H9 (cell line): ENCODE data around the gene SORCS2. TPM values are rescaled to one million over a fixed set of nuclear protein-coding genes. Genes with fewer than 3 reads are reported as not detected.

Experiments used
- DNase-seq: peaks from one replicate; pipeline ENCODE4 v3.0.0-alpha.2; 2017
- H2AFZ ChIP-seq: one replicate; pipeline ENCODE4 v1.6.1; 2013; ENCODE audit warnings: mild to moderate bottlenecking, low read length, control low read depth, moderate library complexity
- H2AK5ac ChIP-seq: 2 replicates; pipeline ENCODE4 v1.6.1; 2013; ENCODE audit warnings: low read length, control low read depth, mixed read lengths; ENCODE audit not compliant: insufficient read length
- H2BK120ac ChIP-seq: one replicate; pipeline ENCODE4 v1.6.1; 2013; ENCODE audit warnings: low read depth, mild to moderate bottlenecking, low read length, control low read depth, inconsistent platforms; ENCODE audit not compliant: poor library complexity, severe bottlenecking
- H2BK12ac ChIP-seq: 2 replicates; pipeline ENCODE4 v1.6.1; 2013; ENCODE audit warnings: low read length, control low read depth, mixed read lengths, low read depth; ENCODE audit not compliant: insufficient read length
- H2BK15ac ChIP-seq: 2 replicates; pipeline ENCODE4 v1.6.1; 2013; ENCODE audit warnings: low read depth, low read length, control low read depth
- H2BK20ac ChIP-seq: one replicate; pipeline ENCODE4 v1.6.1; 2013; ENCODE audit warnings: low read depth, mild to moderate bottlenecking, low read length, control low read depth, inconsistent platforms; ENCODE audit not compliant: poor library complexity, severe bottlenecking
- H2BK5ac ChIP-seq: 2 replicates; pipeline ENCODE4 v1.6.1; 2013; ENCODE audit warnings: low read length, control low read depth, mixed read lengths; ENCODE audit not compliant: insufficient read length
- H3K14ac ChIP-seq: 2 replicates; pipeline ENCODE4 v1.6.1; 2013; ENCODE audit warnings: low read length, control low read depth; ENCODE audit not compliant: insufficient read depth
- H3K18ac ChIP-seq: 2 replicates; pipeline ENCODE4 v1.6.1; 2013; ENCODE audit warnings: low read depth, mild to moderate bottlenecking, mixed read lengths, low read length, control low read depth; ENCODE audit not compliant: insufficient read length
- H3K23ac ChIP-seq: 2 replicates; pipeline ENCODE4 v1.6.1; 2013; ENCODE audit warnings: low read length, control low read depth, mixed read lengths, low read depth; ENCODE audit not compliant: insufficient read length
- H3K23me2 ChIP-seq: 2 replicates; pipeline ENCODE4 v1.6.1; 2013; ENCODE audit warnings: low read depth, mild to moderate bottlenecking, mixed read lengths, low read length, control low read depth; ENCODE audit not compliant: insufficient read length, poor library complexity, severe bottlenecking
- H3K27ac ChIP-seq: 2 replicates; pipeline ENCODE4 v1.5.1; 2013; ENCODE audit warnings: low read length, control low read depth, mixed read lengths, low read depth; ENCODE audit not compliant: insufficient read length
- H3K27me3 ChIP-seq: 2 replicates; pipeline ENCODE4 v1.6.1; 2013; ENCODE audit warnings: low read length, control low read depth, inconsistent platforms; ENCODE audit not compliant: insufficient read depth
- H3K4ac ChIP-seq: 2 replicates; pipeline ENCODE4 v1.6.1; 2013; ENCODE audit warnings: low read depth, mild to moderate bottlenecking, control low read depth, inconsistent platforms, low read length, moderate library complexity
- H3K4me1 ChIP-seq: 2 replicates; pipeline ENCODE4 v1.6.1; 2013; ENCODE audit warnings: low read length, control low read depth, inconsistent platforms; ENCODE audit not compliant: insufficient read depth
- H3K4me2 ChIP-seq: 2 replicates; pipeline ENCODE4 v1.6.1; 2013; ENCODE audit warnings: low read length, control low read depth, mixed read lengths; ENCODE audit not compliant: insufficient read length, insufficient read depth
- H3K56ac ChIP-seq: 2 replicates; pipeline ENCODE4 v1.6.1; 2013; ENCODE audit warnings: low read depth, mild to moderate bottlenecking, mixed read lengths, low read length, control low read depth; ENCODE audit not compliant: insufficient read length
- H3K79me1 ChIP-seq: 2 replicates; pipeline ENCODE4 v1.6.1; 2013; ENCODE audit warnings: low read depth, mild to moderate bottlenecking, moderate library complexity, low read length, control low read depth, inconsistent platforms; ENCODE audit not compliant: insufficient read depth, poor library complexity, severe bottlenecking
- H3K79me2 ChIP-seq: 2 replicates; pipeline ENCODE4 v1.6.1; 2013; ENCODE audit warnings: low read length, control low read depth, inconsistent platforms; ENCODE audit not compliant: insufficient read depth
- H3K9ac ChIP-seq: 2 replicates; pipeline ENCODE4 v1.6.1; 2013; ENCODE audit warnings: low read length, control low read depth, mixed read lengths; ENCODE audit not compliant: insufficient read length; ENCODE audit errors: extremely low read depth
- H3K9me3 ChIP-seq: one replicate; pipeline ENCODE4 v1.6.1; 2013; ENCODE audit warnings: low read depth, low read length, inconsistent platforms; ENCODE audit not compliant: control insufficient read depth
- H3T11ph ChIP-seq: one replicate; pipeline ENCODE4 v1.6.1; 2013; ENCODE audit warnings: mild to moderate bottlenecking, low read length, control low read depth, inconsistent platforms
- H4K20me1 ChIP-seq: one replicate; pipeline ENCODE4 v1.6.1; 2013; ENCODE audit not compliant: control insufficient read depth, insufficient read length, insufficient read depth
- H4K5ac ChIP-seq: 2 replicates; pipeline ENCODE4 v1.6.1; 2013; ENCODE audit warnings: low read depth, mild to moderate bottlenecking, mixed read lengths, low read length, control low read depth; ENCODE audit not compliant: insufficient read length
- H4K8ac ChIP-seq: replicated peaks from 2 replicates; pipeline ENCODE4 v1.6.1; 2013; ENCODE audit warnings: low read length, control low read depth, mixed read lengths, low read depth; ENCODE audit not compliant: insufficient read length
- H4K91ac ChIP-seq: 2 replicates; pipeline ENCODE4 v1.6.1; 2013; ENCODE audit warnings: low read depth, mild to moderate bottlenecking, moderate library complexity, mixed read lengths, low read length, control low read depth; ENCODE audit not compliant: insufficient read length
- H3K27ac Mint-ChIP-seq, 3 experiments: 2 replicates in 2 of 3; 3 replicates in 1 of 3; pipeline ENCODE4 v1.8.0; 2020 to 2021; ENCODE audit warnings: mixed read lengths in 3 of 3, mild to moderate bottlenecking in 1 of 3, moderate library complexity in 1 of 3
- H3K27me3 Mint-ChIP-seq: 2 replicates; pipeline ENCODE4 v1.8.0; 2021; ENCODE audit warnings: low read depth, mild to moderate bottlenecking, moderate library complexity, mixed read lengths
- H3K36me3 Mint-ChIP-seq, 3 experiments: 2 replicates in 2 of 3; 3 replicates in 1 of 3; pipeline ENCODE4 v1.8.0; 2020 to 2021; ENCODE audit warnings: low read depth in 3 of 3, mixed read lengths in 3 of 3; ENCODE audit not compliant: insufficient read depth in 1 of 3
- H3K4me1 Mint-ChIP-seq, 2 experiments: 2 replicates each; pipeline ENCODE4 v1.8.0; 2020; ENCODE audit warnings: mixed read lengths in 2 of 2
- H3K4me3 Mint-ChIP-seq, 2 experiments: 2 replicates in 1 of 2; 3 replicates in 1 of 2; pipeline ENCODE4 v1.8.0; 2020 to 2021; ENCODE audit warnings: mild to moderate bottlenecking in 2 of 2, mixed read lengths in 2 of 2, moderate library complexity in 1 of 2
- H3K9me3 Mint-ChIP-seq, 2 experiments: 2 replicates in 1 of 2; 3 replicates in 1 of 2; pipeline ENCODE4 v1.8.0; 2020; ENCODE audit warnings: mild to moderate bottlenecking in 2 of 2, mixed read lengths in 2 of 2, moderate library complexity in 1 of 2
- CTCF ChIP-seq: fragments of 200-600 bp; sonication (generic); conservative IDR thresholded peaks from 3 replicates; pipeline ENCODE4 v1.8.0; 2021; ENCODE audit warnings: antibody characterized with exemption, mild to moderate bottlenecking
- WGBS: extraction: QIAGEN DNeasy Blood & Tissue Kit; methylation state at CpG from one replicate; pipeline ENCODE4 v1.1.7; 2013; ENCODE audit warnings: missing lambda C conversion rate, low lambda C conversion rate, mixed read lengths; ENCODE audit not compliant: insufficient read length; ENCODE audit errors: extremely low coverage; 5-methylcytosine and 5-hydroxymethylcytosine counted together
- total RNA-seq: library from RNA; stranded (reverse); gene quantifications from 2 replicates; pipeline ENCODE4 v1.2.1, GENCODE V29; 2021

SORCS2 gene
- total RNA-seq, 1 experiment from 2014 or later, result 0.57 TPM

- H3K79me2 ChIP-seq, result no peaks in the 10 kb centered on the region
- peaks cover 2% of the 10 kb centered on the region for H3K27me3 Mint-ChIP-seq
- H3K23me2 ChIP-seq, result no peaks in the 10 kb centered on the region
- H3K4me1 Mint-ChIP-seq, result peaks cover 12 to 31% of the 10 kb centered on the region in 2 experiments
- no peak overlapping the region for H3K18ac ChIP-seq
- no peak overlapping the region; a peak in 1 of 7 replicates for H3K27ac Mint-ChIP-seq
- H3K27me3 ChIP-seq, result no peaks in the 10 kb centered on the region
- no peak overlapping the region for H2BK20ac ChIP-seq
- no peak overlapping the region for H4K5ac ChIP-seq
- H4K8ac ChIP-seq, result no peak overlapping the region
- DNase-seq, result no peak
- no peak overlapping the region for H2BK12ac ChIP-seq
- no peak overlapping the region for H4K91ac ChIP-seq
- no peak overlapping the region for H2AFZ ChIP-seq
- no peak overlapping the region for H2AK5ac ChIP-seq
- no CpG with 5 or more reads among the region's 10 CpGs for WGBS
- H3K79me1 ChIP-seq, result no peaks in the 10 kb centered on the region
- no peak overlapping the region for H2BK120ac ChIP-seq
- H2BK5ac ChIP-seq, result no peak overlapping the region
- no peaks in the 10 kb centered on the region for H3K9me3 ChIP-seq
- H3K27ac ChIP-seq, result no peak overlapping the region
- H3K4me3 Mint-ChIP-seq, result no peak overlapping the region
- no peak overlapping the region for H3K4me2 ChIP-seq
- H2BK15ac ChIP-seq, result no peak overlapping the region
- no peaks in the 10 kb centered on the region for H3K36me3 Mint-ChIP-seq
- no peaks in the 10 kb centered on the region for H4K20me1 ChIP-seq
- TF ChIP-seq CTCF, result no peak
- H3K56ac ChIP-seq, result no peak overlapping the region
- no peaks in the 10 kb centered on the region for H3K4me1 ChIP-seq
- no peak overlapping the region for H3K23ac ChIP-seq
- H3K14ac ChIP-seq, result no peak overlapping the region; the same call in 1 of the 2 replicates
- H3K9ac ChIP-seq, result no peak overlapping the region
- H3K9me3 Mint-ChIP-seq, result peaks cover 0 to 5% of the 10 kb centered on the region in 2 experiments; a peak in 1 of 5 replicates
- H3T11ph ChIP-seq, result no peak overlapping the region
- no peak overlapping the region for H3K4ac ChIP-seq
Observed at GRCh38 chr4:7699825-7700224, 507.5 kb downstream of the SORCS2 start.
